Measurements from ENCODE around the gene FHL3.

The FHL3 gene

GRCh38 chr1:38005195-38006007, at the start of gene FHL3:
TSS of gene FHL3 (minus strand) at chr1:38005514. CDS start at chr1:37999412, 6,102 bp downstream.
- no peak for DNase-seq

- DNase-seq: no peak
Observed at GRCh38 chr1:38053416-38054091, 48.2 kb upstream of the FHL3 start.

GRCh38 chr1:38052750-38053415, 47.6 kb upstream of the FHL3 start:
- DNase-seq: no peak

GRCh38 chr1:38051079-38051543, 45.8 kb upstream of the FHL3 start:
- no peak for DNase-seq

- DNase-seq: no peak
Observed at GRCh38 chr1:38050397-38051078, 45.2 kb upstream of the FHL3 start.

- no peak for DNase-seq
Observed at GRCh38 chr1:38047603-38048141, 42.4 kb upstream of the FHL3 start.

- no peak for DNase-seq
Observed at GRCh38 chr1:38046884-38047602, 41.7 kb upstream of the FHL3 start.

- no peak for DNase-seq
Observed at GRCh38 chr1:38046333-38046883, 41.1 kb upstream of the FHL3 start, which contains the start of gene POU3F1. TSS of gene POU3F1 (minus strand) at chr1:38046793. CDS start at chr1:38046743, 50 bp downstream.

GRCh38 chr1:38045401-38046332, 40.4 kb upstream of the FHL3 start:
- DNase-seq: no peak

- no peak for DNase-seq
Observed at GRCh38 chr1:38044221-38045215, 39.2 kb upstream of the FHL3 start.

- no peak for DNase-seq
Observed at GRCh38 chr1:38043036-38043747, 37.9 kb upstream of the FHL3 start.

GRCh38 chr1:38041936-38042834, 36.9 kb upstream of the FHL3 start:
- DNase-seq: no peak

- DNase-seq: no peak
Observed at GRCh38 chr1:38039331-38040088, 34.2 kb upstream of the FHL3 start.

GRCh38 chr1:38038861-38039260, 33.5 kb upstream of the FHL3 start:
- no peak for DNase-seq

GRCh38 chr1:38037221-38037939, 32.1 kb upstream of the FHL3 start:
- DNase-seq: no peak

- DNase-seq: no peak
Observed at GRCh38 chr1:38034871-38035270, 29.6 kb upstream of the FHL3 start.
